Activated T-cell treated with anti-CD3 and anti-CD28 coated beads for 24 hours (primary cell): ENCODE results near the gene DLGAP3.
"Not testable (repeated sequence)": the region's sequence is repeated elsewhere in the genome, so short reads cannot be mapped to it uniquely, and the experiment has no call there.

ENCODE experiments used
- DNase-seq: peaks from one replicate; pipeline ENCODE4 v3.0.0-alpha.2; 2020; ENCODE audit warnings: low read depth

Gene DLGAP3

DNA sequence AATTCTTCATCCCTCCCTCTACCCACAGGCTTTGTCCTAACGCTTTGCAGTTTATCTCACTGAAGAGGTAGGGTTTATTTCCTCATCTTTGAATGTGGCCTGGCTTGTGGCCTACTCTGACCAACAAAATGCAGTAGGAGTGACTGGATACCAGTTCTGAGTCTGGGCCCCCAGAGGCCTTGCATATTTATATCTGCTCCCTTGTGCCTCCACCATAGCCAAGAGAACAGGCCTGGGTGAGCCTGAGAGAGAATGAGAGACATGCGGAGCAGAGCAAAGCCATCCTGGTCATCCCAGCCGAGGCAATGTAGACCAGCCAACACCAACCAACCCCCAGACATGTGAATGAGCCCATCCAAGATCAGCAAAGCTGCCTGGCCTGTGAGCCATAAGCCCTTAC is 100.2 kb downstream of the DLGAP3 start:
- DNase-seq: no peak

- no peak for DNase-seq
These were observed 100.8 kb downstream of the DLGAP3 start for GRCh38 chr1:34828611-34829010.

- DNase-seq: no peak
These were observed 102.0 kb downstream of the DLGAP3 start for GRCh38 chr1:34827341-34827941.

DNA sequence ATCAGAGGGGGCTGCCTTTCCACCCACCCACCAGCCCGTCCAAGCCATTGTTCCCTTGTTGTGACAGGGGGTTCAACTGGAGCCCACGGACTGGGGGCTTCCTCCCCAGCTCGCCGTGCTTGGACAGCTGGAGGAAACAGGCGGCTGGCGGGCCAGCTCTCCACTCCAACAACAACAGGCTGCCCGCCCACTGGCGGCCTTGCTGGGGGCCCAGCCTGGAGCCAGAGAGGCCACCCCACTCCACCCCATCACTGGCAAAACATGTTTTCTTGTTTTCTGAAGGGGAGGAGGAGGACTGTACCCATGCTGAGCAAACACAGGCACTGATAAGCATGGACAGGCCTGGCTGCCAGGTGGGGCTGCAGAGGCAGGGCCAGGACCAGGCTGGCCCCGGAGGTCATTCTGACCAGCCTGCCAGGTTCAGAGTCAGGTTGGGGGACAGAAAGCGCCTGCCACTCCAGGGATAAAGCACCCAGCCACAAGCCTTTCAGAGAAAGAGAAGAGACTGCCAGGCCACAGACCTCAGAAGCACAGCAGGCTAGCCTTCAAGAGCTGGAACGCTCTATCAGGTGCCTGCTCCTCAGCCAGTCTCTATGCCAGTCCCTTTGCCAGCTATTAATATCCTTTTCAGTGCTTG is 103.9 kb downstream of the DLGAP3 start:
- DNase-seq: no peak

- DNase-seq: no peak
These were observed 104.5 kb downstream of the DLGAP3 start for GRCh38 chr1:34824817-34825454.

GRCh38 chr1:34822202-34822601 is 107.2 kb downstream of the DLGAP3 start:
- DNase-seq: no peak

DNA sequence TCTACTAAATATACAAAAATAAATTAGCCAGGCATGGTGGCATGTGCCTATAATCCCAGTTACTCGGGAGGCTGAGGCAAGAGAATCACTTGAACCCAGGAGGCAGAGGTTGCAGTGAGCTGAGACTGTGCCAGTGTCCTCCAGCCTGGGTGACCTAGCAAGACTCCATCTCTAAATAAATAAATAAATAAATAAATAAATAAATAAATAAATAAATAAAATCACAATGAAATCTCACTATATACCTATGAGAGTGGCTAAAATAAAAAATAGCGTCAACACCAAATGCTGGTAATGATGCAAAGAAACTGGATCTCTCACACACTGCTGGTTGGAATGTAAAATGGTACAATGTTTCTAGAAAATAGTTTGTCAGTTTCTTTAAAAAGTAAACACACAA is 110.6 kb downstream of the DLGAP3 start:
- not testable (repeated sequence) for DNase-seq

DNA sequence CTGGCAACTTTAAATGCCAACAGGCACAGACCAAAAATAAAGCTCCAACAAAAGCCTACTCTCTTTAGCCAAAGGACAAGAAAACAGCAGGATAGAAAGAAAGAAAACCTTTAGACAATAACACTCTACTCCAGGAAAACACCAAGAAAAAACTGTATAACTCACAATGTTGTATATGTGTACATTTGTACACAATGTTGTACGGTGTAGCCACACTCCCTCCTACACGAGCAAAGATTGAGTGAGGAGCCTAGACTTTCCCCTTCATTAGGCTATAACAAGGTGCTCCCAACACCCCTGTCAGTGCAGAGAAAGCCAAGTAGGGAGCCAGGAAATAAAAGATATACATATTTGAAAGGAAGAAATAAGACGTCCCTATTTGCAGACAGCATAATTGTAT is 112.7 kb downstream of the DLGAP3 start:
- no peak for DNase-seq

GRCh38 chr1:34816332-34816731 is 113.1 kb downstream of the DLGAP3 start:
- DNase-seq: no peak
